B cell (primary cell): Measurements from ENCODE around the gene TINAG. TPM values are rescaled to one million over a fixed set of nuclear protein-coding genes. Genes with fewer than 3 reads are reported as not detected.

Experiments
- ATAC-seq: fragments of 200-7000 bp; cut with Tn5 transposase; one replicate; pipeline ENCODE4 v1.10.0; 2021; ENCODE audit warnings: low read depth, mild to moderate bottlenecking, moderate number of reproducible peaks, moderate library complexity
- CTCF ChIA-PET: fragments of 350-600 bp; sonication (Branson Sonifier 250); formaldehyde crosslinking; loops from one replicate; lab custom pipeline; 2021; ENCODE audit warnings: antibody characterized with exemption, inconsistent platforms; lab: Charles Lee
- POLR2A ChIA-PET: fragments of 350-600 bp; sonication (Branson Sonifier 250); formaldehyde crosslinking; loops from one replicate; lab custom pipeline; 2021; ENCODE audit warnings: antibody characterized with exemption; lab: Charles Lee
- DNase-seq: peaks from one replicate; pipeline ENCODE4 v3.0.0; 2013
- H2AFZ ChIP-seq: 2 replicates; pipeline ENCODE4 v1.6.1; 2012; ENCODE audit warnings: mild to moderate bottlenecking, low read depth, low read length; ENCODE audit not compliant: insufficient read depth, poor library complexity, severe bottlenecking
- H3K27ac ChIP-seq, 2 donors: 1 replicate in 1 of 2; 2 replicates in 1 of 2; pipeline ENCODE4 v1.5.1; 2012 to 2013; ENCODE audit warnings: low read length in 2 of 2, mild to moderate bottlenecking in 2 of 2, moderate library complexity in 1 of 2
- H3K27me3 ChIP-seq, 4 experiments: fragments of 200-600 bp in 1 of 4; sonication (generic) in 1 of 4; replicated peaks in 1 of 4; 1 replicate in 2 of 4; 2 replicates in 2 of 4; pipeline versions ENCODE4 v1.6.1 to v1.7.0; 2013 to 2016; ENCODE audit warnings: low read length in 3 of 4, mild to moderate bottlenecking in 2 of 4, mixed read lengths in 1 of 4, moderate library complexity in 1 of 4; ENCODE audit not compliant: insufficient read depth in 4 of 4, control insufficient read depth in 3 of 4; ENCODE audit errors: control extremely low read depth in 1 of 4
- H3K36me3 ChIP-seq, 2 experiments: replicated peaks in 1 of 2; 1 replicate in 1 of 2; 2 replicates in 1 of 2; pipeline versions ENCODE4 v1.6.1 to v1.7.1; 2013; ENCODE audit warnings: low read length in 1 of 2; ENCODE audit not compliant: insufficient read depth in 2 of 2, control insufficient read depth in 1 of 2; ENCODE audit errors: control extremely low read depth in 1 of 2, extremely low read depth in 1 of 2
- H3K4me1 ChIP-seq, 2 donors: fragments of 200-600 bp in 1 of 2; sonication (generic) in 1 of 2; 1 replicate in 1 of 2; 2 replicates in 1 of 2; pipeline versions ENCODE4 v1.5.1 to v1.6.1; 2013 to 2017; ENCODE audit warnings: low read length in 2 of 2; ENCODE audit not compliant: control insufficient read depth in 2 of 2, insufficient read depth in 2 of 2
- H3K4me2 ChIP-seq: replicated peaks from 2 replicates; pipeline ENCODE3; 2012; ENCODE audit warnings: mild to moderate bottlenecking, low read depth, low read length; ENCODE audit not compliant: poor library complexity, severe bottlenecking
- H3K4me3 ChIP-seq, 5 experiments: fragments of 200-600 bp in 1 of 5; sonication (generic) in 1 of 5; 1 replicate in 3 of 5; 2 replicates in 2 of 5; pipeline versions ENCODE4 v1.5.1 to v1.7.0; 2011 to 2016; ENCODE audit warnings: low read length in 4 of 5, mild to moderate bottlenecking in 4 of 5, low read depth in 2 of 5, control low read depth in 1 of 5, moderate library complexity in 1 of 5; ENCODE audit not compliant: insufficient read depth in 1 of 5; ENCODE audit errors: control extremely low read depth in 1 of 5, extremely low read depth in 1 of 5
- H3K79me2 ChIP-seq: fragments of 200-600 bp; sonication (generic); one replicate; pipeline ENCODE4 v1.6.0; 2016; ENCODE audit warnings: low read length; ENCODE audit not compliant: control insufficient read depth, insufficient read depth
- H3K9ac ChIP-seq: fragments of 200-600 bp; sonication (generic); 2 replicates; pipeline ENCODE4 v1.6.1; 2017; ENCODE audit warnings: mild to moderate bottlenecking, low read length, moderate library complexity
- H3K9me3 ChIP-seq, 3 donors: one replicate each; pipeline versions ENCODE4 v1.6.1 to v1.7.1; 2013; ENCODE audit warnings: low read length in 2 of 3; ENCODE audit not compliant: control insufficient read depth in 2 of 3, insufficient read depth in 1 of 3; ENCODE audit errors: control extremely low read depth in 1 of 3
- H4K20me1 ChIP-seq: 2 replicates; pipeline ENCODE4 v1.6.0; 2012; ENCODE audit warnings: mild to moderate bottlenecking, low read length; ENCODE audit not compliant: insufficient read depth, control insufficient read depth, poor library complexity, severe bottlenecking
- H3K27ac Mint-ChIP-seq: one replicate; pipeline ENCODE4 v1.8.0; 2021; ENCODE audit warnings: mixed read lengths
- H3K27me3 Mint-ChIP-seq: one replicate; pipeline ENCODE4 v1.8.0; 2021; ENCODE audit warnings: mixed read lengths
- H3K4me1 Mint-ChIP-seq: one replicate; pipeline ENCODE4 v1.8.0; 2021; ENCODE audit warnings: mixed read lengths
- H3K4me3 Mint-ChIP-seq: one replicate; pipeline ENCODE4 v1.8.0; 2021; ENCODE audit warnings: mixed read lengths
- H3K9me3 Mint-ChIP-seq: one replicate; pipeline ENCODE4 v1.8.0; 2022; ENCODE audit warnings: mixed read lengths; ENCODE audit not compliant: insufficient read depth
- EZH2 ChIP-seq: IDR thresholded peaks from 2 replicates; pipeline ENCODE4 v1.6.1; 2012; ENCODE audit warnings: borderline replicate concordance, low read depth, mild to moderate bottlenecking, moderate library complexity, low read length; ENCODE audit not compliant: insufficient read depth, poor library complexity, severe bottlenecking
- WGBS: methylation state at CpG from one replicate; pipeline ENCODE4 v1.1.5; 2013; ENCODE audit warnings: missing lambda C conversion rate; ENCODE audit not compliant: insufficient coverage; 5-methylcytosine and 5-hydroxymethylcytosine counted together
- intact Hi-C: fragments of 100-400 bp; cut with micrococcal nuclease; formaldehyde crosslinking; loops from one replicate; pipeline ENCODE4 v1.10.0; 2022
- polyA plus RNA-seq: library from polyadenylated mRNA; depleted of rRNA; stranded (reverse); fragments of >200 nt; gene quantifications from 2 replicates; pipeline ENCODE4 v1.2.3, GENCODE V29; 2012
- total RNA-seq, 2 donors: library from RNA; stranded (reverse); fragments of 120-200 nt in 1 of 2; gene quantifications; 1 replicate in 1 of 2; 2 replicates in 1 of 2; pipeline versions ENCODE4 v1.2.3 to v1.2.4, GENCODE V29; 2013 to 2022
- TF ChIP-seq, protein P1 (sequence below): fragments of 200-600 bp; IDR thresholded peaks from one replicate; pipeline ENCODE4 v1.8.0; 2022; ENCODE audit warnings: antibody characterized with exemption, mild to moderate bottlenecking

TINAG gene
- total and polyA plus RNA-seq, 2 donors (not counting 1 experiment from before 2014, with no cell fraction given), result not detected

DNA sequence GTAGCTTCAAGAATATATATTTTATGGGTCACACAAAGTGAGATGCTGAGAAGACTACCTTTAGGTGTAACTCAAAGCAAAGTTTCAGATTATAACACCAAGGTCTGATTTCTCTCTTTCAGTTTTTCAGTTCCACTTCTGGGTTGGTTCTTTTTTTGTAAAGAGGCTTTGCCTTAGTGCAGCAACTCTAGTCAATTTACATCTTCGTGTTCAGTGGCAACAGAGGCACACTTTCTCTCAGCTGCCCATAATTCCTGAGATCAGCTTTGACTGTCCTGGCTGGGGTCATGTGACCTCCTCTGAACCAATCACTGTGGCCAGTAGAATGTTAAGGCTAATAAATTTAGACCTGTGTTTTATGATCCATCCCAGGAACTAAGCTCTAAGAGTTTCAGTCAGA, 120.2 kb downstream of the TINAG start:
- CTCF ChIA-PET, result no interaction called here
- Histone ChIP-seq H2AFZ (no peak overlapping the region), H3K4me3 (no peak overlapping the region), H3K9ac (no peak overlapping the region), H3K9me3 (no peaks in the 10 kb centered on the region), H4K20me1 (no peaks in the 10 kb centered on the region), H3K36me3 (no peaks in the 10 kb centered on the region), H3K79me2 (no peaks in the 10 kb centered on the region), H3K4me1 (no peaks in the 10 kb centered on the region), H3K27me3 (no peaks in the 10 kb centered on the region), H3K4me2 (no peak overlapping the region), H3K27ac (no peak overlapping the region)
- TF ChIP-seq, protein P1, sequence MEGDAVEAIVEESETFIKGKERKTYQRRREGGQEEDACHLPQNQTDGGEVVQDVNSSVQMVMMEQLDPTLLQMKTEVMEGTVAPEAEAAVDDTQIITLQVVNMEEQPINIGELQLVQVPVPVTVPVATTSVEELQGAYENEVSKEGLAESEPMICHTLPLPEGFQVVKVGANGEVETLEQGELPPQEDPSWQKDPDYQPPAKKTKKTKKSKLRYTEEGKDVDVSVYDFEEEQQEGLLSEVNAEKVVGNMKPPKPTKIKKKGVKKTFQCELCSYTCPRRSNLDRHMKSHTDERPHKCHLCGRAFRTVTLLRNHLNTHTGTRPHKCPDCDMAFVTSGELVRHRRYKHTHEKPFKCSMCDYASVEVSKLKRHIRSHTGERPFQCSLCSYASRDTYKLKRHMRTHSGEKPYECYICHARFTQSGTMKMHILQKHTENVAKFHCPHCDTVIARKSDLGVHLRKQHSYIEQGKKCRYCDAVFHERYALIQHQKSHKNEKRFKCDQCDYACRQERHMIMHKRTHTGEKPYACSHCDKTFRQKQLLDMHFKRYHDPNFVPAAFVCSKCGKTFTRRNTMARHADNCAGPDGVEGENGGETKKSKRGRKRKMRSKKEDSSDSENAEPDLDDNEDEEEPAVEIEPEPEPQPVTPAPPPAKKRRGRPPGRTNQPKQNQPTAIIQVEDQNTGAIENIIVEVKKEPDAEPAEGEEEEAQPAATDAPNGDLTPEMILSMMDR, result no peak
- TF ChIP-seq EZH2, result no peak
- no peak overlapping the region for H3K27ac Mint-ChIP-seq
- ATAC-seq (no peak), DNase-seq (no peak)
- H3K4me1 Mint-ChIP-seq, result no peaks in the 10 kb centered on the region
- POLR2A ChIA-PET, result no interaction called here
- peaks cover 2% of the 10 kb centered on the region for H3K9me3 Mint-ChIP-seq
- 63% methylated on average over 1 of the region's 1 CpG for WGBS
- no peak overlapping the region for H3K4me3 Mint-ChIP-seq
- H3K27me3 Mint-ChIP-seq, result no peaks in the 10 kb centered on the region
- intact Hi-C loops, result no loop called here

DNA sequence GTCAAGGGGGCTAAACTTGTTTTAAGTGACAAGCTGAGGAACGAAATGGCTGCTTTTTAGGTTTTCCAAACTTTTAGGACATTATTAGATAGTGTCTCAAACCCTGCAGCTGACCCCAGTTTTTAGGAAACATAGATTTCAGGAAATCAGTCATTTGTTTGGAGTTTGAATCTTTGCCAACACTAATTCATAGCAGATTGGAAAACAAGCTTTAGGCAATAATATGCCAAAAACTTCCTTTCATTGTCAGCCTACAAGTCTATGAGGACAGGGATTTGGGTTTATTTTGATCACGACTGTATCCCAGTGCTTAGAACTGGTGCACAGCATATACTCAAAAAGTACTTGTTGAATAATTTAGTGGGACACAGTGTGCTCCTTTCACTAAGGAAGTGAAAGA, 123.2 kb downstream of the TINAG start:
- no peak overlapping the region for H3K27ac Mint-ChIP-seq
- Histone ChIP-seq H3K9ac (no peak overlapping the region), H2AFZ (no peak overlapping the region), H3K4me3 (no peak overlapping the region), H3K27ac (no peak overlapping the region), H3K36me3 (no peaks in the 10 kb centered on the region), H3K4me1 (no peaks in the 10 kb centered on the region), H3K27me3 (no peaks in the 10 kb centered on the region), H3K4me2 (no peak overlapping the region), H4K20me1 (no peaks in the 10 kb centered on the region), H3K79me2 (no peaks in the 10 kb centered on the region), H3K9me3 (no peaks in the 10 kb centered on the region)
- POLR2A ChIA-PET, result no interaction called here
- WGBS, result no CpG with 5 or more reads among the region's 2 CpGs
- ATAC-seq (no peak), DNase-seq (no peak)
- intact Hi-C loops, result no loop called here
- no peak overlapping the region for H3K4me3 Mint-ChIP-seq
- no peaks in the 10 kb centered on the region for H3K9me3 Mint-ChIP-seq
- no peaks in the 10 kb centered on the region for H3K4me1 Mint-ChIP-seq
- TF ChIP-seq, protein P1, result no peak
- TF ChIP-seq EZH2, result no peak
- no peaks in the 10 kb centered on the region for H3K27me3 Mint-ChIP-seq
- CTCF ChIA-PET, result no interaction called here

Other genes with a start within 250 kb of the TINAG start
- not detected in 2 replicates for gene MLIP, start 197.0 kb upstream of the TINAG start, total RNA-seq
- not detected in 2 replicates for gene MLIP, start 197.0 kb upstream of the TINAG start, polyA plus RNA-seq